ENCODE results near the gene EHBP1L1.
A peak's percentile ranks its signal among the peaks of the same experiment; 100 is the strongest.

DNA sequence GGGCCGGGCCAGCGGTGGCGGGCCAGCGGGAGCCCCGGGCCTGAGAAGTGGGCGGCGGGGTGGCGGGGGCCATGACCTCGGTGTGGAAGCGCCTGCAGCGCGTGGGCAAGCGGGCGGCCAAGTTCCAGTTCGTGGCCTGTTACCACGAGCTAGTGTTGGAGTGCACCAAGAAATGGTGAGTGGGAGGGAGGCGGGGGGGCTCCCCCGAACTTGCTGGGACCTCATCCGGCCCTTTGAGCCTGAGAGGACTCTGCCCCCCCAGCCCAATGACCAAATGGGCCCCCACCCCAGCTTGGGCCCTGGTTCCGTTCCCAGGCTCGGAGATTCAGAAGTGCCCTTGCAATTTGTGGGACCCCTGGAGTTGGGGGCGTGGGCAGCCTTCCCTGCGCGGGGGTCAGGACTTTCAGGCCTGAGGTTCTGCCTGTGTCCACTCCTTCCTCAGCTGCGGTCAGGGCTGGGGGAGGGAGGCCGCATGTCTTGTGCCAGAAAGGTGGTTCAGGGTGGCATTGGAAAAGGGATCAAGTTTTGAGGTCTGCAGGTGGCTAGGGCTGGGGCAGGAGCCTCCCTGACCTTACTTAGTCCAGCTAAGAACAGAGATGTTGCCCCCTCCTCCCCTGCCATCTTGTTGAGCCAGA, 496 bp downstream of the EHBP1L1 start:
- 0 out of 2 replicates have a peak, but pooled peaks have one; percentile 5 for TF ChIP-seq POLR2A (IDR thresholded peaks at IDR 0.05; ENCODE audit: low read depth, low read length)
- TF ChIP-seq POLR2AphosphoS5 (IDR thresholded peaks at IDR 0.05; ENCODE audit: low read depth, low read length), result no peak
- TF ChIP-seq SPI1 (IDR thresholded peaks at IDR 0.05; ENCODE audit: low read depth, low read length), result no peak
- TF ChIP-seq TAF1 (IDR thresholded peaks at IDR 0.05; ENCODE audit: low read depth, low read length), result no peak

Data from GM12891 (cell line).